Type B pancreatic cell (in vitro differentiated cells): ENCODE measurements around the gene XPO5. TPM values are rescaled to one million over a fixed set of nuclear protein-coding genes. Genes with fewer than 3 reads are reported as not detected.

Experiments used
- DNase-seq: peaks from one replicate; pipeline ENCODE4 v3.0.0; 2021; ENCODE audit warnings: mixed read lengths; ENCODE audit not compliant: unreplicated experiment; ENCODE audit errors: extremely low spot score
- H3K27ac Mint-ChIP-seq: 2 replicates; pipeline ENCODE4 v1.8.0; 2021; ENCODE audit warnings: mild to moderate bottlenecking, mixed read lengths
- H3K27me3 Mint-ChIP-seq: 2 replicates; pipeline ENCODE4 v1.8.0; 2021; ENCODE audit warnings: mixed read lengths
- H3K36me3 Mint-ChIP-seq: 2 replicates; pipeline ENCODE4 v1.8.0; 2021; ENCODE audit warnings: mixed read lengths
- H3K4me1 Mint-ChIP-seq: one replicate; pipeline ENCODE4 v1.8.0; 2021; ENCODE audit warnings: mixed read lengths; ENCODE audit not compliant: unreplicated experiment
- H3K4me3 Mint-ChIP-seq: 2 replicates; pipeline ENCODE4 v1.8.0; 2021; ENCODE audit warnings: mild to moderate bottlenecking, mixed read lengths
- H3K9me3 Mint-ChIP-seq: 2 replicates; pipeline ENCODE4 v1.8.0; 2021; ENCODE audit warnings: mixed read lengths
- CTCF ChIP-seq: fragments of 200-600 bp; sonication (generic); conservative IDR thresholded peaks from 2 replicates; pipeline ENCODE4 v1.5.0; 2021; ENCODE audit warnings: antibody characterized with exemption, mild to moderate bottlenecking
- total RNA-seq: library from RNA; stranded (reverse); gene quantifications from 2 replicates; pipeline ENCODE4 v1.2.1, GENCODE V29; 2021; ENCODE audit warnings: low replicate concordance

The XPO5 gene
- total RNA-seq, 1 donor from 2014 or later, result 61.1 TPM

- H3K9me3 Mint-ChIP-seq, result no peaks in the 10 kb centered on the region
- peaks cover 25% of the 10 kb centered on the region for H3K36me3 Mint-ChIP-seq
- TF ChIP-seq CTCF, result no peak
- no peak for DNase-seq
- no peak overlapping the region for H3K27ac Mint-ChIP-seq
- peaks cover 7% of the 10 kb centered on the region for H3K4me1 Mint-ChIP-seq
- H3K4me3 Mint-ChIP-seq, result no peak overlapping the region
- no peaks in the 10 kb centered on the region for H3K27me3 Mint-ChIP-seq
Observed at GRCh38 chr6:43520097-43520496, 55.7 kb downstream of the XPO5 start.

- DNase-seq, result no peak
- TF ChIP-seq CTCF, result no peak
- Mint-ChIP-seq H3K4me3 (no peak overlapping the region), H3K9me3 (no peaks in the 10 kb centered on the region), H3K27ac (no peak overlapping the region), H3K36me3 (peaks cover 28% of the 10 kb centered on the region), H3K4me1 (peaks cover 7% of the 10 kb centered on the region), H3K27me3 (no peaks in the 10 kb centered on the region)
Observed at GRCh38 chr6:43517505-43518357, 58.1 kb downstream of the XPO5 start.

- no peak for TF ChIP-seq CTCF
- Mint-ChIP-seq H3K4me3 (no peak within 1 kb of the TSS), H3K36me3 (peaks cover 28% of the 10 kb centered on the region), H3K27me3 (no peaks in the 10 kb centered on the region), H3K9me3 (no peaks in the 10 kb centered on the region), H3K4me1 (peaks cover 7% of the 10 kb centered on the region), H3K27ac (no peak within 1 kb of the TSS)
- peak; percentile 96 for DNase-seq
Observed at GRCh38 chr6:43516697-43517504, 58.9 kb downstream of the XPO5 start, which contains the start of the genes POLR1C and YIPF3. Gene POLR1C, plus strand, starts transcription at chr6:43517089. Its CDS starts 21 bp downstream, at chr6:43517110. Gene YIPF3, minus strand, starts transcription at chr6:43516926. Its CDS starts 119 bp downstream, at chr6:43516807.

- H3K4me3 Mint-ChIP-seq, result no peak overlapping the region
- H3K4me1 Mint-ChIP-seq, result peaks cover 7% of the 10 kb centered on the region
- no peak overlapping the region for H3K27ac Mint-ChIP-seq
- TF ChIP-seq CTCF, result no peak
- peaks cover 33% of the 10 kb centered on the region for H3K36me3 Mint-ChIP-seq
- no peaks in the 10 kb centered on the region for H3K27me3 Mint-ChIP-seq
- DNase-seq, result no peak
- H3K9me3 Mint-ChIP-seq, result no peaks in the 10 kb centered on the region
Observed at GRCh38 chr6:43516367-43516696, 59.5 kb downstream of the XPO5 start.

GRCh38 chr6:43515808-43516207 is 60.0 kb downstream of the XPO5 start:
- H3K4me3 Mint-ChIP-seq, result no peak overlapping the region
- no peaks in the 10 kb centered on the region for H3K9me3 Mint-ChIP-seq
- DNase-seq, result no peak
- no peak overlapping the region for H3K27ac Mint-ChIP-seq
- no peaks in the 10 kb centered on the region for H3K27me3 Mint-ChIP-seq
- no peak for TF ChIP-seq CTCF
- H3K4me1 Mint-ChIP-seq, result peaks cover 7% of the 10 kb centered on the region
- peaks cover 29% of the 10 kb centered on the region for H3K36me3 Mint-ChIP-seq
